ENCODE measurements around the gene TRMT11. TPM values are rescaled to one million over a fixed set of nuclear protein-coding genes. Genes with fewer than 3 reads are reported as not detected.

Gene TRMT11
- total and polyA plus RNA-seq, 9 of the 15 experiments (the other 6 are each of a cell fraction or from before 2014, with no cell fraction given) = 38.8 to 88.0 (median 59.8) TPM

DNA sequence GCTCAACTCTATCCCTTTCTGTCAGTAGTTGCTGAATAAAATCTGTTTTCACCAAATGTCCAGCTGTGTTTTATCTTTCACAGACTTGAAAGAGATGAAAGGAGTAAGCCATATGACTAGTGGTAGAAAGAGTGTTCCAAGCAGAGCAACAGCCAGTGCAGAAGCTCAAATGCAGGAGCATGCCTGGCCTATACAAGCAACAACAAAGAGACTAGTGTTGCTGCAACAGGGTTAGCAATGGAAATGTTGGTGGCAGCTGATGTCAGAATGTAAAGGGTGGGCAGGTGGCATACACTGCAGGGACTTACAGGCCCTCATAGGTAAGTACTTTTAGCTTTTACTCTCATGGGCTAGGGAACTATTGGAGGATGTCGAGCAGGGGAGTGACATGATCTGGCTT is 35.0 kb upstream of the TRMT11 start:
- no peak for DNase-seq (ENCODE audit: extremely low read depth in 1 of 4, low spot score in 3 of 4)
- 87% methylated on average over 1 of the region's 1 CpG for WGBS (ENCODE audit: insufficient coverage, low coverage, missing lambda C conversion rate)

DNA sequence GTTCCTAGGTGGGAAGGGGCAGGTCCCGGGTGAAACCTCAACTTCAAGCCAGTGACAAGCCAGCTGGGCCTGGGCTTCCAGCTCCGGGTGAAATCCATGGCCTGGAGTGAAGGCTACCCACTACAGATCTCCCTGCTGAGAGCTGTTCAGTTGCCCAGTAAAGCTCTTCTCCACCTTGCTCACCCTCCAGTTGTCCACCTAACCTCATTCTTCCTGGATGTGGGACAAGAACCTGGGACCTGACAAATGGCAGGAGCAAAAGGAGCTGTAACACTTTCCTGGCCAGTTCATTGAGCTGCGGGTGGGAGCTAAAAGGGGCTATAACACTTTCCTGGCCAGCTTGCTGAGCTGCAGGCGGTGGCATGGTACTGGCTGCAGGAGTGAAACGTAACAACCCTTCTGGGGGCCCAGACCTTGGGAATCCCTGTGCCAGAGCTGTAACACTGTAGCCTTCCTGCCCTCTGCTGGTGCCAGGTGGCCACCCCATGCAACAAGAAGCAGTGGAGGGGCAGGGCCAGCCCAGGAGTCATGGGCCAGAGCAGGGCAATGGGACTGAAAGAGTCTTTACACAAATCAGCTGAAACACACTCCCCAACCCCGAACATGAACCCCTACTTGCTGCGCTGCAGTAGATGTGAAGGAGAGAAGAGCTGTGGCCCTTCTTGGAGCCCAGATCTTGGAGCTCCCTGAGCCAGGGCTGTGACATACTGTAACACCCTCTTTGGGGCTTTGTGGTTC is 33.4 kb upstream of the TRMT11 start:
- Histone ChIP-seq H3K79me2 (ENCODE audit: control insufficient read depth, insufficient read depth, low read length) (peaks cover 12% of the 10 kb centered on the region), H3K4me2 (ENCODE audit: insufficient read depth, low read length) (no peak overlapping the region), H3K27me3 (ENCODE audit: control insufficient read depth in 2 of 2, insufficient read depth in 2 of 2, low read length in 2 of 2) (no peaks in the 10 kb centered on the region), H3K9me1 (ENCODE audit: control insufficient read depth, insufficient read depth, low read length) (no peaks in the 10 kb centered on the region), H3K4me3 (no peak overlapping the region), H3K4me1 (replicated peaks in 1 of 2; ENCODE audit: control insufficient read depth in 2 of 2, insufficient read depth in 2 of 2, low read length in 2 of 2) (peaks cover 37 to 51% of the 10 kb centered on the region in 2 experiments; a peak in 4 of 5 replicates), H3K27ac (ENCODE audit: extremely low read depth, low read depth, low read length) (no peak overlapping the region), H4K20me1 (replicated peaks; ENCODE audit: control insufficient read depth, insufficient read depth, low read length) (no peaks in the 10 kb centered on the region), H2AFZ (ENCODE audit: low read depth, low read length) (0 out of 2 replicates have a peak overlapping the region, but pooled peaks have one; percentile 6), H3K9me3 (replicated peaks; ENCODE audit: control insufficient read depth, insufficient read depth, low read depth, low read length) (peaks cover 5% of the 10 kb centered on the region; the same call in 1 of the 2 replicates), H3K9ac (ENCODE audit: insufficient read depth in 1 of 2, low read depth in 2 of 2, low read length in 2 of 2) (no peak overlapping the region; a peak in 1 of 4 replicates), H3K36me3 (ENCODE audit: control insufficient read depth, insufficient read depth, low read length) (no peaks in the 10 kb centered on the region)
- DNase-seq (ENCODE audit: extremely low read depth in 1 of 4, low spot score in 3 of 4) (no peak), FAIRE-seq (no peak), ATAC-seq (no peak)
- intact Hi-C loops (cut with micrococcal nuclease) = no loop called here
- no TSS peak for BruUV-seq (replicated peaks)
- in situ Hi-C loops (cut with MboI) = no loop called here
- ChIA-PET POLR2A (interaction anchor here (0.6 to 1.6 kb wide), 3 partner anchors 10 to 1510 kb away, joined by 3 to 7 read pairs (median 3); no protein-coding TSS in a partner anchor), CTCF (ENCODE audit: low intra/inter-chr PET ratio) (interaction anchor here (1.4 kb wide), 1 partner anchor 94 kb away, joined by 5 read pairs; no protein-coding TSS in a partner anchor)
- 84% methylated on average over 7 of the region's 7 CpGs for WGBS (ENCODE audit: insufficient coverage, low coverage, missing lambda C conversion rate)
- TF ChIP-seq TRIM24 (IDR thresholded peaks at IDR 0.05) (0 out of 4 replicates have a peak, but pooled peaks of 1 of the 2 experiments have one; percentile 11), SMC3 (conservative IDR thresholded peaks at IDR 0.05; ENCODE audit: insufficient read depth, low read depth, low read length) (0 out of 2 replicates have a peak, but pooled peaks have one; percentile 9), SIRT6 (IDR thresholded peaks at IDR 0.05; ENCODE audit: low read depth, low read length) (no peak), HDAC1 (IDR thresholded peaks at IDR 0.05) (no peak)

More for the DNA sequence above, 35.0 kb upstream of the TRMT11 start:
- H3K4me3 ChIP-seq = no peak overlapping the region
- TF ChIP-seq ZBTB7A (IDR thresholded peaks at IDR 0.05; ENCODE audit: borderline replicate concordance, control insufficient read depth, low read depth, low read length) = no peak
- TF ChIP-seq CBFA2T3 (IDR thresholded peaks at IDR 0.05) = peak; percentile 35; the same call in 1 of the 2 replicates
- no peak overlapping the region for H3K27ac ChIP-seq (ENCODE audit: extremely low read depth, low read depth, low read length)
- ChIA-PET POLR2A (interaction anchor here (0.6 to 0.7 kb wide), 2 partner anchors 160 to 170 kb away, joined by 3 read pairs; partner anchors contain the start of gene NCOA7), CTCF (ENCODE audit: low intra/inter-chr PET ratio) (no interaction called here)
- FAIRE-seq (no peak), ATAC-seq (no peak)
- intact Hi-C loops (cut with micrococcal nuclease) (no loop called here), in situ Hi-C loops (cut with MboI) (no loop called here)
- no peaks in the 10 kb centered on the region for H3K36me3 ChIP-seq (ENCODE audit: control insufficient read depth, insufficient read depth, low read length)
- no peak overlapping the region for H3K9ac ChIP-seq (ENCODE audit: insufficient read depth in 1 of 2, low read depth in 2 of 2, low read length in 2 of 2)
- no peaks in the 10 kb centered on the region for H3K27me3 ChIP-seq (ENCODE audit: control insufficient read depth in 2 of 2, insufficient read depth in 2 of 2, low read length in 2 of 2)
- H3K79me2 ChIP-seq (ENCODE audit: control insufficient read depth, insufficient read depth, low read length) = no peaks in the 10 kb centered on the region
- H3K9me1 ChIP-seq (ENCODE audit: control insufficient read depth, insufficient read depth, low read length) = no peaks in the 10 kb centered on the region
- peaks cover 5% of the 10 kb centered on the region; the same call in 1 of the 2 replicates for H3K9me3 ChIP-seq (replicated peaks; ENCODE audit: control insufficient read depth, insufficient read depth, low read depth, low read length)
- peaks cover 32 to 63% of the 10 kb centered on the region in 2 experiments; a peak in 4 of 5 replicates for H3K4me1 ChIP-seq (replicated peaks in 1 of 2; ENCODE audit: control insufficient read depth in 2 of 2, insufficient read depth in 2 of 2, low read length in 2 of 2)
- no peak overlapping the region for H3K4me2 ChIP-seq (ENCODE audit: insufficient read depth, low read length)
- H2AFZ ChIP-seq (ENCODE audit: low read depth, low read length) = peak overlapping the region; percentile 22; the same call in 1 of the 2 replicates
- BruUV-seq (replicated peaks) = no TSS peak
- no peaks in the 10 kb centered on the region for H4K20me1 ChIP-seq (replicated peaks; ENCODE audit: control insufficient read depth, insufficient read depth, low read length)

All from K562 (cell line).